IPS-11a (cell line): ENCODE measurements around the gene PTEN.
"Not testable (repeated sequence)": the region's sequence is repeated elsewhere in the genome, so short reads cannot be mapped to it uniquely, and the experiment has no call there.

Experiments
- H3K4me3 ChIP-seq: one replicate; pipeline ENCODE4 v1.5.1; 2013; ENCODE audit warnings: low read depth, low read length, control low read depth

The PTEN gene

DNA sequence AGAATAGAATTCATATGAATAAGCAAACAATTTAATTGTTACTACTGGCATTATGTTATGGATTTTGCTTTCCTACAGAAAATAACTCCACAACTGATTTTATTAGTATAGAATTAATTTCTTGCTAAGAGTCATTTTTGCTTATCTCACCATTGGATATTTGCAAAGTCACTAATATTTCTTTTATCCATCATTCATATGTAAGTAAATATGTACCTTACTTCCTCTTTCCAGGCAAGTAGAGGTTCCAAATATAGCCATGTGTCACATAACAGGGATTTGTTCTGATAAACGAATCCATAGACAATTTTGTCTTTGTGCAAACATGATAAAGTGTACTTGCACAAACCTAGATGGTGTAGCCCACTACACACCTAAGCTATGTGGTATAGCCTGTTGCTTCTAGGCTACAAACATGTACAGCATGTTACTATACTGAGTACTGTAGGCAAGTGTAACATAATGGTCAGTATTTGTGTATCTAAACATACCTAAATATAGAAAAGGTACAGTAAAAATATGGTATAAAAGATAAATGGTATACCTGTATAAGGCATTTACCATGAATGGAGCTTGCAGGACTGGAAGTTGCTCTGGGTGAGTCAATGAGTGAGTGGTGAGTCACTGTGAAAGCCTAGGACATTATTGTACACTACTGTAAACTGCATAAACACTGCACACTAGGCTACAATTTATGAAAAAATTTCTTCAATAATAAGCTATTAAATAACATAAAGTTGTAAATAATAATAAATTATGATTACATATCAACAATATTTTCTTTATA lies 18.4 kb upstream of the PTEN start:
- no peak overlapping the region for H3K4me3 ChIP-seq

DNA sequence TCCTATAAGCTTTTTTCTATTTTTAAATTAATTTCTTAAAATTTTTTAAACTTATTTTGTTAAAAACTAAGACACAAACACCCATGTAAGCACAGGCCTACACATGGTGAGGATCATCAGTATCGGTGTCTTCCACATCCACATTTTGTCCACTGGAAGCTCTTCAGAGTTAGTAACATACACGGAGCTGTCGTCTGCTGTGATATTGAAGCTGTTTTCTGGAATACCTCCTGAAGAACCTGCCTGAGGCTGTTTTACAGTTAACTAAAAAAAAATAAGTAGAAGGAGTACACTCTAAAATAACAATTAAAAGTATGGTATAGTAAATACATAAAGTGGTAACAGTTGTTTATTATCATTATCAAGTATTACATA lies 17.8 kb upstream of the PTEN start:
- H3K4me3 ChIP-seq: no peak overlapping the region

DNA sequence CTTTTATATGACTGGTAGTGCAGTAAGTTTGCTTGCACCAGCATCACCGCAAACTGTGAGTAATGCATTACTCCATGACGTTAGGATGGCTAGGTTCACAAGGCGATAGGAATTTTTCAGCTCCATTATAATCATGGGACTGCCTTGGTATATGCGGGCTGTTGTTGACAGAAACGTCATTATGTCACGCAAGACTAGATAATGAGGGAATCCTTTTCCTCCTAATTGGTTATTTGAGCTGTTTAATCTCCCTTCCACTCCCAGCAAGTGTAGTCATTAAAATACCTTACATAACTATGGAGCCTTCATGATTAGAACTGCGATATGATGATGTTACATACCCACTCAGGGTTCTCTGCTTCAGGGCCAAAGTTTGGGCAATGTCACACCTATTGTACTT lies 17.4 kb upstream of the PTEN start:
- no peak overlapping the region for H3K4me3 ChIP-seq

DNA sequence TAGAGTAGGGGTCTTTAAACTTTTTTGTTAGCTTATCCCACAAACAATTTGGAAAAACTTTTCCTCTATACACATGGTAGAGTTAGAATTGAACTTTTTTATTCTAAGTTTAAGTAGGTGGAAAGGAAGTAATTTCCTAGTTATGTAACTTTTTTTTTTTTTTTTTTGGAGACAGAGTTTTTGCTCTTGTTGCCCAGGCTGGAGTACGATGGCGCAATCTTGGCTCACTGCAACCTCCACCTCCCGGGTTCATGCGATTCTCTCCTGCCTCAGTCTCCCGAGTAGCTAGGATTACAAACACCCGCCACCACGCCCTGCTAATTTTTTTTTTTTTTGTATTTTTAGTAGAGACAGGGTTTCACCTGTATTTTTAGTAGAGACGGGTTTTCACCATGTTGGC lies 16.7 kb upstream of the PTEN start:
- not testable (repeated sequence) for H3K4me3 ChIP-seq

DNA sequence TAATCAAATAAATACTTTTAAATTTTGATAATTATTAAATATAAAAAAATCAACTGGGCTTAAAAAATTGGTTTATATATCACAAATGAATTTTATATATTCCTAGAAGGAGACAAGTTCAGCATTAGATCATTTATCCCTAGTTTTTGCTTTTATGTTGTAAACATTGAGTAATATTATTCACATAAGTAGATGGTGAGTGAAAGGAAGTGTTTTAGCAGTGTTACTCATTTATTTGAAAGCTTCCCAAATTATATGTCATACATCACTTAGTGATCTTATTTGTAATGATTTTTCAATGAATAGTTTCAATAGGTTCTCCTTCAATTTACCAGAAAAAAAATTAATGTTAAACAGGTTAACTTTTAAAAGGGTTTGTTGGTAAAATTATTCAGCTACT lies 15.9 kb upstream of the PTEN start:
- H3K4me3 ChIP-seq: no peak overlapping the region

DNA sequence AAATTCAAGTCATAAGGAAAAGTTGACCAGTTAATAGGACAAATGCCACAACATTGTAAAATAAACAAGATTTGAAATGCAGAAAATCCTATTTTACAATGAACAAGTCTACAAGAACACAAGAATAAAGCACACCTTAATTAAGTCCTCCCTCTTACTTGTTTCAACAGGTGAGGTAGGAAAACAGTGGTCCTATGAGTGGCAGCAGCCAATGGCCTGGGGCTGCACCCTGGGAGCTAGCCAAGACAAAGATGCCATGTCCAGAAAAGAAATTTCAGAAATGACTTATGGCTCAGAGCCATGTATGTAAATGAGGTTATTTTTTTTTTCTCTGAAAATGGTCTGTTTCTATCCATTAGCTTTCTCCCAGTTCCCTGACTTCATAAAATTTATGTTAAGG lies 14.4 kb upstream of the PTEN start:
- no peak overlapping the region for H3K4me3 ChIP-seq

DNA sequence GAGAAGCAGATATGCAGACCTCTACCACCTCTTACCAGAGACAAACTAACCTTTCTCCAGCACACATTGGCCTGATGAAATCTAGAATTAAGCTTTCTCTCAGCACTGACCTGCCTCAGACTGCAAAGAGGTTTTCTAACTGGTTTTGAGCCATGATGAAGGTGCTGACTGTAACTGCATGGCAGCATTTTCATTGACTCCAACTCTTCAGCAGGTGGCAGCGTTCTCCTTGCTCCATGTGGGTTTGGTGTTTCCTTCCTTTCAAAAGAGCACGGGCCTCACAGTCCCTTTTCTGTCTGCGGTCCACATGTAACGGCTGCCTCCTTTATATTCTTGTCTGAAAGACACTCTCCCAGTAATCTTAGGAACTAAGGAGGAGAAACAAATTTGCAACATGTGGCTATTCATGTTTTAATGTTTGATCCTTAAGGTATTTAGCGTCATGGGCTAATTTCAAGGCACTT lies 12.7 kb upstream of the PTEN start:
- H3K4me3 ChIP-seq: no peak overlapping the region

DNA sequence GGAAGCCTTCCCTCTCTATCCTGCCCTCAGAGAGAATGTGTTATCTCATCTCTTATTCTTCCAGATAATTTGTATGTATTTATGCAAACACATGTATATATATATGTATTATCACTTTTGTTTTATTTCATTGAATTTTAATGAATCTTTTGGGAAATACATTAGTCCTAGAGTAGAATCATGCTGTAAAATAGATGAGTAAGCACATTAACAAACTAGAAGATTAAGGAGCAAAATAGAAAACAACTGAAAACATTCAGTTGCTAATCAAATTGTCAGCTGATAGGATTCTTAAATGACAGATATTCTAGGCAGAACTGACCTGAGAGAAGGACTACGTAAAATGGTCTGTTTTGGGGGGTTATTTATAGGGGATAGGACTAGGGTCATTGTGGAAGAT lies 11.3 kb upstream of the PTEN start:
- no peak overlapping the region for H3K4me3 ChIP-seq

DNA sequence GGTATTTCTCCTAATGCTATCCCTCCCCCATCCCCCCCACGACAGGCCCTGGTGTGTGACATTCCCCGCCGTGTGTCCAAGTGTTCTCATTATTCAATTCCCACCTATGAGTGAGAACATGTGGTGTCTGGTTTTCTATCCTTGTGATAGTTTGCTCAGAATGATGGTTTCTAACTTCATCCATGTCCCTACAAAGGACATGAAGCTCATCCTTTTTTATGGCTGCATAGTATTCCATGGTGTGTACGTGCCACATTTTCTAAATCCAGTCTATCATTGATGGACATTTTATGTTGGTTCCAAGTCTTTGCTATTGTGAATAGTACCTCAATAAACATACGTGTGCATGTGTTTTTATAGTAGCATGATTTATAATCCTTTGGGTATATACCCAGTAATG lies 8.2 kb upstream of the PTEN start:
- H3K4me3 ChIP-seq: not testable (repeated sequence)

DNA sequence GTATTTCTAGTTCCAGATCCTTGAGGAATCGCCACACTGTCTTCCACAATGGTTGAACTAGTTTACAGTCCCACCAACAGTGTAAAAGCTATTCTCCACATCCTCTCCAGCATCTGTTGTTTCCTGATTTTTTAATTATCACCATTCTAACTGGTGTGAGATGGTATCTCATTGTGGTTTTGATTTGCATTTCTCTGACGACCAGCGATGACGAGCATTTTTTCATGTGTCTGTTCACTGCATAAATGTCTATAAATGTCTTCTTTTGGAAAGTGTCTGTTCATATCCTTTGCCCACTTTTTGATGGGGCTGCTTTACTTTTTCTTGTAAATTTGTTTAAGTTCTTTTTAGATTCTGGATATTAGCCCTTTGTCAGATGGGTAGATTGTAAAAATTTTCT lies 7.8 kb upstream of the PTEN start:
- not testable (repeated sequence) for H3K4me3 ChIP-seq

DNA sequence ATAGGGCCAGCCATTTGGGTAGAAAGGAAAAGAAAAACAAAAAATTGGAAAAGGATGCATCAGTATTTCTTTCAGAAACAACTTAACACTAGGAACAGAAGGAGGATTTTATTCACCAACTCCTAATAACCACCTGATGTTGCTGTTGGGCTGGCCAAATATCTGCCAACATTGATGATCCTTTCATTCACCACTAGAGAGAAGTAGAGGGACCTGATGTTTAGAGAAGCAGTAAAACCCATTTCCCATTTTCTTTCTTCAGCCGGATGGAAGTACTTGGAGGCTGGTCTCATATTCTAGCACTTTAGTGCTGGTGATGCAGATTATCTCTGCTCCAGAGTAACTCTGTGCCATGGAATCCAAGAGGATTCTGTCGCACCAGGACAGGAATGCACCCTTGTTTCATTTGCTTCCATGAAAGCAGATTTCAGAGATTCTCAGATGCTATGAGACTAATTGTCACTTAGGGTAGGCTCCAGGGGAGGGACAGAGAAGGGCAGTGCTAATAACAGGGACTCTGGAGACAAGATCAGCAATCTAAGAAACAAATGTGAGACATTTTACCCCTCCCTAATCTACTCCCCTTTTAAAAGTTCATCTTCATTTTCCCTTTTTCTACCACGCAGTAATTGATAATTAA lies 3.1 kb upstream of the PTEN start:
- no peak overlapping the region for H3K4me3 ChIP-seq

DNA sequence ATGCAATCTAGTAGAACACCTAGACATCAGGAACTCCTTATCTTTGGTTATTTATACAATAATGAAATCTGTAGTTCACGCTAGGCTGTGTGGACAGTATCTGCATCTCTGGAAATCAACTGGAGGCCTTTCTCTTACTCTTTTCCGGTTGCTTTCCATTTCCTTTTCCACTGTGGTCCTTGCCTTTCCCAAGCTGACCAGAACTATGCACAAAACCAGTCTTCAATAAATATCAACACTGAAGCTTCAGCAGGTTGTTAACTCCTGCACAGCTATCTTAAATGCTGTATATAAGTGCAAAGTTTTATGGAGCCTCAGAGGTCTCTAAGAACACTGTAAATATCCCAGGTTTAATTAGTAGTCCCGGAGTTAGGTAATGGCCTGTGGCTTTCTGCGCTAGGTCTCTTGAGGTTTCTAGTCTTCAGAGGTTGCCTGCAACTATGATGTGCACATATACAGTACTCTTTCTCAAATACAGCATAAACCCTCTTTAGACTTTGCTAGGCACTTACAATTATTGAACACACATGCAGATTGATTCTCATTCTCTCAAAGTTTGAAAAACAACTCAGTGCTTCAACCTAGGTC lies 2.5 kb upstream of the PTEN start:
- H3K4me3 ChIP-seq: peak overlapping the region; percentile 99

DNA sequence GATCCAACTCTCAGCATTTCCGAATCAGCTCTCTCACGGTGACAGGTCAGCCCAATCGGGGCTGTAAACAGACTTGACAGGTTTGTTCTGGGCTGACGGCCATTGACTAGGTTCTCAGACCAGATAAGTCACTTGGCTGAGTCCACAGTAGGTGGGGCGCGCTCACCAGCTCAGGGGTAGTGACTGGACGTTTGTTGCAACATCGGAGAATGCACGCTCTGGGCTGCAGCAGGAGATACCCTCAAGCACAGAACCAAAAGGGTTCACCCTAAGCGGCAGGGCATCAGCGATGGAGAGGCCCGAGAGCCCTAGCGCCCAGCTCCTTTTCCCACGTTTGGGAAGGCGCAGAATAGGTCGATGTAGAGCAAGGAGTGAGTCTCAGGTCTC lies 1.9 kb upstream of the PTEN start:
- peak overlapping the region; percentile 99 for H3K4me3 ChIP-seq

DNA sequence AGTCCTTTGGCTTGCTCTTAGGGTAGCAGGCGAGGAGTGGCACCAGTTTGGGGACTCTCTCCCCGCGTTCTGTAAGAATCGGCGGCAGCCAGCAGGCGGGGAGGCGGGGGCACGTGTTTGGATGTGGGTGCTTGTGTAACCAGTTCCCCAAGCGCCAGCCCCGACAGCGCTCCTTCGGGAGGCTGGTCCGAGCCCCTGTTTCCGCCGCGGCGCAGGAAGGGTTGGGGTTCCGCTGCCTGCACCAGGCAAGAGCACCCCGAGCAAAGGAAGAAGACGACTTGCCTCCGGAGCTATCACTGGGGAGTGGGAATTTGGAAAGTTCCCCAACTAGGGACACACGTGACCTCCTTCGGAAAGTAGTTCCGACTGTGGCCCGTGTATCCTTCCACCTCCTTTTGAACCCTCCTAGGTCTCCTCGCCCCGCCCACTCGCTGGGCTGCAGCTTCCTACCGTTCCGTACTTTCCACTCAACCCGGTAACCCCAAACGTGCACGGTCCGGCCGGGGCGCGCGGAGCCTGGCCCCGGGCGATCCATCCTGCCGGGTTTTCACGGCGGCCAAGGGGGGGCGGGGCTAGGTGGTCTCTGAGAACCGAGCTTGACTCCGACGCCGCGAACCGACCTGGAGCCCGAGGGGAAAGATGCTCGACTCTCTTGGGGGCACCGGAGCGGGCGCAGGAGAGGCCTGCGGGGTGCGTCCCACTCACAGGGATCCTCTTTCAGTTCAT lies 1.3 kb upstream of the PTEN start:
- H3K4me3 ChIP-seq: peak overlapping the region; percentile 99

DNA sequence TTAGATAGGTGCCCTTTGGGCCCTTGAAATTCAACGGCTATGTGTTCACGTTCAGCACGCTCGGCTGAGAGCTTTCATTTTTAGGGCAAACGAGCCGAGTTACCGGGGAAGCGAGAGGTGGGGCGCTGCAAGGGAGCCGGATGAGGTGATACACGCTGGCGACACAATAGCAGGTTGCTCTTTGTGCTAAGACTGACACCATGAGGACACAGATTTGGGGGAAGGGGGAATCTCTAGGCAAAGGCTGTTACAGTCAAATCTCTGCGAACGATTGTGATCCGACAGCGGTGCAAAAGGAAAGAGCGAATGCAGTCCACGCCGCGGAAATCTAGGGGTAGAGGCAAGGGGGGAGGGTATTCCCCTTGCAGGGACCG lies 759 bp upstream of the PTEN start:
- peak overlapping the region; percentile 99 for H3K4me3 ChIP-seq

DNA sequence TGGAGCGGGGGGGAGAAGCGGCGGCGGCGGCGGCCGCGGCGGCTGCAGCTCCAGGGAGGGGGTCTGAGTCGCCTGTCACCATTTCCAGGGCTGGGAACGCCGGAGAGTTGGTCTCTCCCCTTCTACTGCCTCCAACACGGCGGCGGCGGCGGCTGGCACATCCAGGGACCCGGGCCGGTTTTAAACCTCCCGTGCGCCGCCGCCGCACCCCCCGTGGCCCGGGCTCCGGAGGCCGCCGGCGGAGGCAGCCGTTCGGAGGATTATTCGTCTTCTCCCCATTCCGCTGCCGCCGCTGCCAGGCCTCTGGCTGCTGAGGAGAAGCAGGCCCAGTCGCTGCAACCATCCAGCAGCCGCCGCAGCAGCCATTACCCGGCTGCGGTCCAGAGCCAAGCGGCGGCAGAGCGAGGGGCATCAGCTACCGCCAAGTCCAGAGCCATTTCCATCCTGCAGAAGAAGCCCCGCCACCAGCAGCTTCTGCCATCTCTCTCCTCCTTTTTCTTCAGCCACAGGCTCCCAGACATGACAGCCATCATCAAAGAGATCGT lies 598 bp downstream of the PTEN start:
- H3K4me3 ChIP-seq: peak overlapping the region; percentile 99

DNA sequence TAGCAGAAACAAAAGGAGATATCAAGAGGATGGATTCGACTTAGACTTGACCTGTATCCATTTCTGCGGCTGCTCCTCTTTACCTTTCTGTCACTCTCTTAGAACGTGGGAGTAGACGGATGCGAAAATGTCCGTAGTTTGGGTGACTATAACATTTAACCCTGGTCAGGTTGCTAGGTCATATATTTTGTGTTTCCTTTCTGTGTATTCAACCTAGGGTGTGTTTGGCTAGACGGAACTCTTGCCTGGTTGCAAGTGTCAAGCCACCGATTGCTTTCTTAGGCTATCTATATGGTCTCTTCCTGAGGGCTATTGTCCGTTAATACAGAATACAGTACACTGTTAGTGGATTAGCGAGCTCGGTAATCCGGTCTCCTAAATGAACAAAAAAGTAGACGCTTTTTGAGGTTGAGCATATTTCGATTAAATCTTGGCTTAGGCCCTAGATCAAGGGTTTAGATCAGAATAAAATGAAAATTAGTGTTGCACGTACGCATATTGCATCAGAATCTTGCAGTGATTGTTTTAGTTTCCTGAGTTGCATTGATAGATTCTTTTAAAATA lies 1.2 kb downstream of the PTEN start:
- H3K4me3 ChIP-seq: peak overlapping the region; percentile 99

DNA sequence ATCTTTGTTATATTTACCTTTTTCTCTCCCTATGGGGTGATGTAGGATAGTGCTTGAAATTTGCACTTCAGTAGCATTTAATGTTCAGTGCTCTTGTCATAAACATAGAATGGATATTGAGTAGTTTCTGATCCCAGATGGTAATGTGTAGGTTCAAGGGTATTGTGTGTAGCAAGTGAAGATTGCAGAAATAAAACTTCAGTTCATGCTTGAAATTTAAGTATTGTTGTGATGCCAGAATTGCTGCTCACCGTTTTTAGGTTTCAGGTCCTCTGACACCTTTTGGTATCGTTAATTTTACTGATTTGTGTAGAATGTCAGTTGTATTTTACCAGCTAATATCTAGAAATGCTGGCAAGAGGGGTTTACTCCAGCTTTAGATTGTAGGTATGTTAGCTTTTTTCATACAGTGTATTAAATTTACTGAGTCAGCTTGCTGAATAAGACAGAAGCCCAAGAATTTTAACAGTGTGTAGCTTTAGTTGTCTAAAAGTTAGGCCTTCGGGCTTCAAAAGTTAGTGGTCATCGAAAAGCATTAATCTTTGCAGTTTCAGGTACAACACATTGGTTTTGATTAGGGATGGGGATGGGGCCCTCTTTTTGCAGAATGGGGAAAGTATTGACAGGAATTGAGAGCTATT lies 1.9 kb downstream of the PTEN start:
- peak overlapping the region; percentile 99 for H3K4me3 ChIP-seq

DNA sequence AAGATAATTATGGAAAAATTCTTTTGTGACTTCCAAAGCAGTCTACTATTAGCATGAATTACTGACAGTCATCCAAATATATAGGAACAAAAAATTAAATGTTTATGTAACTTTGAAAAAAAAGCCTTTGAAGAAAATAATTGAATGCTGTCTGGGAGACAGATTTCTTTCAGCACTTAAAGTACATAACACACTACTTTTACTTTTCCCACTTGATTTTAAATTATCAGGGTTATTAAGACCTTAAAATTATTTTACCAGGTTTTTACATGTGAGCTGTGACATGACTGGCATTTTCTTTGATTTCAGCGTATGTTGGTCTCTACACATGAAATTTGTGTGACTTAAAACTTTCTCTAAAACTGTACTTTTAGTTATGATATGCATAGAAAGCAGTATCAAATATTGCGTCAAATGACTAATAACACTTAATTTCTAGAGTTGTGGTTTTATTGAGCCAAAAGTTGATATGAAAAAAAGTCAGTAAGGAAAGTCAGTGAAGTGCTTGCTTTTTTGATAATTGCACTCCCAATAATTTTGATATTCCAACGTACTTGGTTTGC lies 3.1 kb downstream of the PTEN start:
- H3K4me3 ChIP-seq: peak overlapping the region; percentile 99

DNA sequence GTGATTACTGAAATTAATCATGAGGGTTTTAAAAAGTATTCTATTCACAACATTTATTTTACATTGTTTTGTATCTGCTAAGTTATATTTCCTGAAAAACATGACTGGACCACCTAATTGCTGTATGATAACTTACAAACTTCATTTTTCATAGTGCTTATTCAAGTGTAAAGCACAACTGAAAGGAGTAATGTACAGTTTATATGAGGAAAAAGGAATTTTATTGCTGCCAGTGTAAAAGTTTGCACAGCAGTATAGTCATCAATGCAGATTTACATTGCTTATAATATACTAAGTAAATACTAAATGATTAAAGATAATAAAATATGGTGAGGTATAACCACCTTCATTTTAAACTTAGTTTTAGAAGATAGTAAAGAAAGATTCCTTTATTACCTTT lies 4.0 kb downstream of the PTEN start:
- H3K4me3 ChIP-seq: peak overlapping the region; percentile 18
